22Rv1 (cell line): ENCODE measurements around the gene DNAH8.

Experiments
- H3K27ac ChIP-seq: fragments of 450-650 bp; 2 replicates; pipeline ENCODE4 v1.5.1; 2017
- ZFX ChIP-seq: fragments of 450-650 bp; IDR thresholded peaks from 2 replicates; pipeline ENCODE4 v1.6.1; 2017; ENCODE audit warnings: antibody characterized with exemption, borderline replicate concordance
- TF ChIP-seq, protein P1 (sequence below): fragments of 450-650 bp; IDR thresholded peaks from 2 replicates; pipeline ENCODE4 v1.5.1; 2017; ENCODE audit warnings: mild to moderate bottlenecking

The DNAH8 gene

GRCh38 chr6:39075010-39075686 lies 360.0 kb downstream of the DNAH8 start:
- TF ChIP-seq, protein P1, sequence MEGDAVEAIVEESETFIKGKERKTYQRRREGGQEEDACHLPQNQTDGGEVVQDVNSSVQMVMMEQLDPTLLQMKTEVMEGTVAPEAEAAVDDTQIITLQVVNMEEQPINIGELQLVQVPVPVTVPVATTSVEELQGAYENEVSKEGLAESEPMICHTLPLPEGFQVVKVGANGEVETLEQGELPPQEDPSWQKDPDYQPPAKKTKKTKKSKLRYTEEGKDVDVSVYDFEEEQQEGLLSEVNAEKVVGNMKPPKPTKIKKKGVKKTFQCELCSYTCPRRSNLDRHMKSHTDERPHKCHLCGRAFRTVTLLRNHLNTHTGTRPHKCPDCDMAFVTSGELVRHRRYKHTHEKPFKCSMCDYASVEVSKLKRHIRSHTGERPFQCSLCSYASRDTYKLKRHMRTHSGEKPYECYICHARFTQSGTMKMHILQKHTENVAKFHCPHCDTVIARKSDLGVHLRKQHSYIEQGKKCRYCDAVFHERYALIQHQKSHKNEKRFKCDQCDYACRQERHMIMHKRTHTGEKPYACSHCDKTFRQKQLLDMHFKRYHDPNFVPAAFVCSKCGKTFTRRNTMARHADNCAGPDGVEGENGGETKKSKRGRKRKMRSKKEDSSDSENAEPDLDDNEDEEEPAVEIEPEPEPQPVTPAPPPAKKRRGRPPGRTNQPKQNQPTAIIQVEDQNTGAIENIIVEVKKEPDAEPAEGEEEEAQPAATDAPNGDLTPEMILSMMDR, result no peak
- TF ChIP-seq ZFX, result no peak
- H3K27ac ChIP-seq, result no peak overlapping the region

DNA sequence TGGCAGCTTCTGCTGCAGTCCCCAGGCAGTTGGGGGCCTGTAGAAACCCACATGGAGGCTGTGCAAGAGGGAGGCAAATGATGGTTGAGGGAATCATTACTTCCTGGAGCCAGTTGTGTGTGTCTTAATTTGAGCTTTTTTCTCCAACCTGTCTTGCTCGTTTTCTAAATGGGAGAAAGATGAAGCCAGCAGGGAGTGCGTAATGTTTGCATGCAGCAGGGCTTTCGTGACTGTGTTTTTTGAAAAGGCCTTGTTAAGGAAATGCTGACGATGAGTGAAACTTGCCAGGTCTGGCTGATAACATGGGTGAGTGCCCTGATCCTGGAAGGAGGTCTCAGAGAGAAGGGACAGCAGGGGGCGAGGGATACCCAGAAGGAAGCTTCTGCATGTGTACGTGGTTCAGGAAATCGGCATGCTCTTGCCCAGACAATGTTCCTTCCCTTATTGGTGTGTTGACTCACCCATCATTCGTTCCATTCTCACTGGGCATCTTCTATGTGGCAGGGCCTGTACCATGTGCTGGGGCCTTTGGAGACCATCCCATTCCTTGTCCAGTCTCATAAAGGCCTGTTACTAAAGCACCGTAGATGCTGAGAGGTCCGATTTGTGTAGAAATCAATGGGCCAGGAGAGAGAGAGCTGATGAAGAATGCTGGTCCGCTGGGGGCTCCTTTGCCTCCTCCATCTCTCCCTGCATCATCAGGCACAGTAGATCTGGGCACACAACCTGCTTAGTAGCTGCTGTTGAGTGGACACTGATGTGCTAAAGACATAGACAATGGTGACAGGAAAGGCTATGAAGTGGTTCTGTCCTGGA lies 360.9 kb downstream of the DNAH8 start:
- H3K27ac ChIP-seq, result no peak overlapping the region
- TF ChIP-seq ZFX, result no peak
- TF ChIP-seq, protein P1, result no peak

- H3K27ac ChIP-seq, result no peak overlapping the region
- TF ChIP-seq, protein P1, result no peak
- no peak for TF ChIP-seq ZFX
These were observed 361.8 kb downstream of the DNAH8 start for GRCh38 chr6:39076623-39077535.

DNA sequence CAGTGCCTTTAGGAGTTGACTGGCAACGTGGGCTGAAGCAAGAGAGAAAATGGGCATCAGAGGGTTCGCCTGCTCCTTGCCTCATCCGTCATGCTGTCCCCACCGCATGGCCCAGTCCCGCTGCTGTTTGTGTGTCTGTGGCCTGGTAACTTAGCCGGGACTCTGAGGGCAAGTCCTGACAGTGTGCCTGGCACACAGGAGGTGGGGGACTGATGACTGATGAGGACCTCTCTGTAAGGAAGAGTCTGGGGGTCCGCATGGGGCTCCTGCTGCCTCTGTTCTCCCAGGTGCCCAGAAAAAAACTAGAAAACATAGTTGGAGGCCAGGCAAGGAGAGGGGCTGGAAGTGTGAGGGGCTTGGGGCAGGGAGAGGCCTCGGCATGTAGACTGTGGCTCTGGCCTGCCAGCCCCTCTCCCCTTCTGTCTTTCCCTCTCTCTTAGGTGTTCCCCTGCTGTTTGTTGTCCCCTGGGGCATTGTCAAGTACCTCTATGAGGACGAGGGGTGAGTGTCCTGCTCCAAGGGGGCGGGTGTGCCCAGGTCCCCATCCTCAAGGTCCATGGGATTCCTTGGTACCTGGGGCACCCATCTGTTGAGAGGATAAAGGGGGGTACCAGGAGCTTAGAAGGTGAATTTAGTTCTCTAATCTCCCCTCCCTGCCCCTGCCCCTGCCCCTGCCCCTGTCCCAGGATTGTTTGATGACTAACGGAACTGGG lies 362.9 kb downstream of the DNAH8 start:
- TF ChIP-seq ZFX, result no peak
- TF ChIP-seq, protein P1, result no peak
- H3K27ac ChIP-seq, result no peak overlapping the region

GRCh38 chr6:39078695-39079094 lies 363.6 kb downstream of the DNAH8 start:
- H3K27ac ChIP-seq, result no peak overlapping the region
- no peak for TF ChIP-seq ZFX
- TF ChIP-seq, protein P1, result no peak

- no peak for TF ChIP-seq ZFX
- TF ChIP-seq, protein P1, result no peak
- H3K27ac ChIP-seq, result no peak overlapping the region
These were observed 364.4 kb downstream of the DNAH8 start for GRCh38 chr6:39079197-39080125.
